ENCODE data around the gene SETD2.

SETD2 gene

GRCh38 chr3:46993292-46993691, 170.6 kb downstream of the SETD2 start:
- H3K4me3 ChIP-seq (ENCODE audit: low read depth, low read length): no peak overlapping the region
- TF ChIP-seq CTCF (IDR thresholded peaks at IDR 0.05; ENCODE audit: control insufficient read depth, extremely low read depth, insufficient read depth): no peak
- no peak for DNase-seq (ENCODE audit: low read depth)

DNA sequence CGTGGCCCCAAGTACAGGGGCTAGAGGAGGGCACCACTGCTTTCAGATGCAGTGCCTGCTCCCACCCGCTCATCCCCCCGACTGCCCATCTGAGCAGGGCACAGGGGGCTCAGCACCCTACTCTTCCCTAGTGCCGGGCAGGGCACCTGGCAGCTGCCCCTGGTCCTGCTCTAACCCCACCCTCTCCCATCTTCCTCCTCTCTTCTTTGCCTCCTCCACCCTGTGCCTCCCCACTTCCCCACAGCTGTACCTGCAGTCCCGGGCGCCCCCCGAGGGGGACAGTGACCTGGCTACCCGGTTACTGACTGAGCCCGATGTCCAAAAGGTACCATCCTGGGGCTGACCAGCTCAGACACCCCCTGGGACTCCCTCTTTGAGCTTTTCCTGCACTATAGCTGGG, 171.7 kb downstream of the SETD2 start:
- DNase-seq (ENCODE audit: low read depth): no peak
- H3K4me3 ChIP-seq (ENCODE audit: low read depth, low read length): no peak overlapping the region
- no peak for TF ChIP-seq CTCF (IDR thresholded peaks at IDR 0.05; ENCODE audit: control insufficient read depth, extremely low read depth, insufficient read depth)

DNA sequence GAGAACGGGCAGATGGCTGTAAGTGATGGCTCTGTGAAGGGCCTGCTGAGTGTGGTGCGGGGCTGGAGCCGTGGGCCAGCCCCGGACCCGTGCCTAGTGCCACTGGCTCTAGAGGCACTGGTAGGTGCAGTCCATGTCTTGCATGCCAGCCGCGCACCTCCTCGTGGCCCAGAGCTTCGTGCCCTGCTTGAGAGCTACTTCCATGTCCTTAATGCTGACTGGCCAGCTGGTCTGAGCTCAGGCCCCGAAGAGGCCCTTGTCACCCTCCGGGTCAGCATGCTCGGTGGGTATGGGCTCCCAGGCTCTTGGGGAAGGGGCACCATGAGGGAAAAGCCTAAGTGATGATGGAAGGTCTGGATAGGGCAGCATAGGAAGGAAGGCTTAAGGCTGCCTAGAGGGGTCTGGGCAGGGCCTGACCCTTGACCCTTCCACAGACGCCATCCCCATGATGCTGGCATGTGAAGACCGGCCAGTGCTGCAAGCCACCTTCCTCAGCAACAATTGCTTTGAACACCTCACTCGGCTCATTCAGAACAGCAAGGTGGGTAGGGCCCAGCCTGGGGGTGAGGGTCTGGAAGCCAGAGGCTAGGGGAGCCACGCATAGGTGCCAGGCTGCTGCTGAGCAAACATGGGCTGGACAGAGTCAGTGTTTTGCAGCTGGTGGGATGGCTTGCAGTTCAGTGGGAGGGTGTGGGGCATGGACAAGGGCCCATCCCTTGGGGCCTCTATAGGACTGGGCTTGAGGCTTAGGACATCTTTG, 172.3 kb downstream of the SETD2 start:
- no peak overlapping the region for H3K4me3 ChIP-seq (ENCODE audit: low read depth, low read length)
- TF ChIP-seq CTCF (IDR thresholded peaks at IDR 0.05; ENCODE audit: control insufficient read depth, extremely low read depth, insufficient read depth): no peak
- DNase-seq (ENCODE audit: low read depth): no peak

DNA sequence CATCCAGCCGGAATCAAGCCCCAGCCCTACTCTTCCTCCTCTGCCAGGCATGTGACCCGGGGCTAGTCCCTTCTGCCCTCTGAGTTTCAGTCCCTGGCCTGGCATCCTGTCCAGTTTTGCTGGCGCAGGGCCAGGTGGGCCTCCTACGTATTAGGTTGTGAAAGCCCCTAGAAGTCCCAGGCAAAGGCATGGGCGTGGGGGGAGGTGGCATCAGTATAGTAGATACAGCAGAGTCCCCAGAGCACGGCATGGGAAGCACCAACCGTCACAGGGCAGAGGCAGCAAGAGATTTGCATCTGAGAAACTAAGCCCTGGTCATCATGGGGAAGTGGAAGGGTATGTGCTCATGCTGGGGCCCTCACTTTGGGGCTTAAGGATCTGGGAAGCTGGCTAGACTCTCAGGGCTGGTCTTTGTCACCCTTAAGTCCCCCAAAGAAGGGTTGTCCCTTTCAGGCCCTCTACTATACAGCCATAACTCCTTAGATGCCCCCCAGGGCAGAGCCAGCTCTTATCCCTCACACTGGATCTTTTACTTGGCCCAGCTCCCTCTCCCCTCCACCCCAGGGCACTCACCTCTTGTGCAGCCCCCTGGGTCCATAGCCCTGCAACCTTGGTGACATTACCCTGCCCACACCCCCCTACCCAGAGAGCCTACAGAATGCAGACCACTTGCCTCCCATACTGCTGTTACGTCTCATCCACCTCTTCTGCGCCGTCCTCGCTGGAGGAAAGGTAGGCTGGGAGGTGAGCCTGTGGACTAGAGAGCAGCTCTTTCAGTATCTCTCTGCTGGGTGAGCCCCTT, 173.1 kb downstream of the SETD2 start:
- no peak for DNase-seq (ENCODE audit: low read depth)
- no peak for TF ChIP-seq CTCF (IDR thresholded peaks at IDR 0.05; ENCODE audit: control insufficient read depth, extremely low read depth, insufficient read depth)
- H3K4me3 ChIP-seq (ENCODE audit: low read depth, low read length): no peak overlapping the region

DNA sequence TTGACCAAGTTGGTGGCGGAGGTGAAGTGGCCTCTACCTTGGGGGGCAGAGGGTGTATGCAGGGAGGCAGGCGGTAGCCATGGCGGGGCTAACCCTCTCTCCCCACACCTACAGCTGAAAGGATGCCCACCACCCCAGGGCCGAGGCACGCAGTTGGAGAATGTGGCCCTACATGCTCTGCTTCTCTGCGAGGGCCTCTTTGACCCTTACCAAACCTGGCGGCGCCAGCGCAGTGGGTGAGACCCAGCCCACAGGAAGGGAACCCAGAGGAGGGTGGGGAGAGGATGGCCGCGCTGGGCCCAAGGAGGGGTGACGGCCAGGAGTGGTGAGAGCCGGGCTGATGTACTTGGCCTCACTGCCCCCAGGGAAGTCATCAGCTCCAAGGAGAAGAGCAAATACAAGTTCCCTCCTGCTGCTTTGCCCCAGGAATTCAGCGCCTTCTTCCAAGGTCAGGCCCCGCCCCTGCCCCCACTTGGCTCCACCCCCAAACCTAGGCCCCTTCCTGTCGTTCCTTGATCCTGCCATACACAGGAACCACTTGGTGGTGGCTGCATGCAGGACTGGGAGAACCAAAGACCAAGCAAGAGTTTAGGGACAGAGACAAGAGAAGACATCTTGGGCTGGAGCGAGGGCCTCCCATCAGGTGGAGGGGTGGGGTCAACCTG, 174.6 kb downstream of the SETD2 start:
- DNase-seq (ENCODE audit: low read depth): no peak
- H3K4me3 ChIP-seq (ENCODE audit: low read depth, low read length): no peak overlapping the region
- TF ChIP-seq CTCF (IDR thresholded peaks at IDR 0.05; ENCODE audit: control insufficient read depth, extremely low read depth, insufficient read depth): no peak

GRCh38 chr3:46988616-46989015, 175.3 kb downstream of the SETD2 start:
- TF ChIP-seq CTCF (IDR thresholded peaks at IDR 0.05; ENCODE audit: control insufficient read depth, extremely low read depth, insufficient read depth): no peak
- DNase-seq (ENCODE audit: low read depth): no peak
- no peak overlapping the region for H3K4me3 ChIP-seq (ENCODE audit: low read depth, low read length)
